SK-N-SH treated with all-trans-retinoic acid at 6 μM for 48 hours (cell line): ENCODE data around the gene EMILIN2.
"Not testable (repeated sequence)": the region's sequence is repeated elsewhere in the genome, so short reads cannot be mapped to it uniquely, and the experiment has no call there.

Source experiments
- ATAC-seq: fragments of 200-7000 bp; cut with Tn5 transposase; 3 replicates; pipeline ENCODE4 v1.9.1; 2020; ENCODE audit warnings: mild to moderate bottlenecking, moderate library complexity
- ARNTL ChIP-seq: fragments of 450-650 bp; formaldehyde crosslinking; IDR thresholded peaks from 2 replicates; pipeline ENCODE4 v1.5.0; 2020; ENCODE audit warnings: low read depth, mild to moderate bottlenecking, moderate library complexity, borderline replicate concordance
- CSDC2 ChIP-seq: fragments of 250-450 bp; sonication (Bioruptor Pico); IDR thresholded peaks from 2 replicates; pipeline ENCODE4 v1.5.0; 2020; ENCODE audit warnings: mild to moderate bottlenecking, moderate library complexity
- ESRRG ChIP-seq: fragments of 250-450 bp; sonication (Bioruptor Pico); IDR thresholded peaks from 2 replicates; pipeline ENCODE4 v1.6.1; 2021; ENCODE audit warnings: mild to moderate bottlenecking
- GLIS3 ChIP-seq: fragments of 250-450 bp; sonication (Bioruptor Pico); IDR thresholded peaks from 2 replicates; pipeline ENCODE4 v1.5.0; 2020; ENCODE audit warnings: mild to moderate bottlenecking, moderate library complexity
- ISL1 ChIP-seq: fragments of 250-450 bp; sonication (Bioruptor Pico); IDR thresholded peaks from 2 replicates; pipeline ENCODE4 v2.1.2; 2022; ENCODE audit warnings: mild to moderate bottlenecking, moderate library complexity
- OSR1 ChIP-seq: fragments of 250-450 bp; sonication (Bioruptor Pico); IDR thresholded peaks from 2 replicates; pipeline ENCODE4 v1.8.0; 2022; ENCODE audit warnings: moderate library complexity, mild to moderate bottlenecking, inconsistent platforms
- RARB ChIP-seq: fragments of 250-450 bp; sonication (Bioruptor Pico); IDR thresholded peaks from 2 replicates; pipeline ENCODE4 v1.8.0; 2021; ENCODE audit warnings: mild to moderate bottlenecking, moderate library complexity
- SNAI2 ChIP-seq: fragments of 250-450 bp; sonication (Bioruptor Pico); IDR thresholded peaks from 2 replicates; pipeline ENCODE4 v1.5.0; 2020; ENCODE audit warnings: mild to moderate bottlenecking, moderate library complexity
- TCF4 ChIP-seq: fragments of 250-450 bp; sonication (Bioruptor Pico); IDR thresholded peaks from 2 replicates; pipeline ENCODE4 v1.8.0; 2021; ENCODE audit warnings: mild to moderate bottlenecking, moderate library complexity, borderline replicate concordance
- ZC3H10 ChIP-seq: fragments of 250-450 bp; sonication (Bioruptor Pico); IDR thresholded peaks from 2 replicates; pipeline ENCODE4 v1.5.1; 2021; ENCODE audit warnings: mild to moderate bottlenecking, moderate library complexity
- ZNF565 ChIP-seq: fragments of 450-650 bp; formaldehyde crosslinking; conservative IDR thresholded peaks from 2 replicates; pipeline ENCODE4 v1.5.0; 2020; ENCODE audit warnings: low read depth, mild to moderate bottlenecking, moderate library complexity
- TF ChIP-seq, protein P1 (sequence below): fragments of 250-450 bp; sonication (Bioruptor Pico); IDR thresholded peaks from 2 replicates; pipeline ENCODE4 v1.5.1; 2020; ENCODE audit warnings: low read depth, mild to moderate bottlenecking, moderate library complexity
- TF ChIP-seq, protein P2 (sequence below): fragments of 250-450 bp; sonication (Bioruptor Pico); IDR thresholded peaks from 2 replicates; pipeline ENCODE4 v1.5.1; 2021; ENCODE audit warnings: mild to moderate bottlenecking, moderate library complexity
- TF ChIP-seq, protein P3 (sequence below): fragments of 250-450 bp; sonication (Bioruptor Pico); IDR thresholded peaks from 2 replicates; pipeline ENCODE4 v1.5.0; 2020; ENCODE audit warnings: mild to moderate bottlenecking, moderate library complexity
- TF ChIP-seq, protein P4 (sequence below): fragments of 250-450 bp; sonication (Bioruptor Pico); IDR thresholded peaks from 2 replicates; pipeline ENCODE4 v1.8.0; 2020; ENCODE audit warnings: mild to moderate bottlenecking, moderate library complexity, borderline replicate concordance

Gene EMILIN2

DNA sequence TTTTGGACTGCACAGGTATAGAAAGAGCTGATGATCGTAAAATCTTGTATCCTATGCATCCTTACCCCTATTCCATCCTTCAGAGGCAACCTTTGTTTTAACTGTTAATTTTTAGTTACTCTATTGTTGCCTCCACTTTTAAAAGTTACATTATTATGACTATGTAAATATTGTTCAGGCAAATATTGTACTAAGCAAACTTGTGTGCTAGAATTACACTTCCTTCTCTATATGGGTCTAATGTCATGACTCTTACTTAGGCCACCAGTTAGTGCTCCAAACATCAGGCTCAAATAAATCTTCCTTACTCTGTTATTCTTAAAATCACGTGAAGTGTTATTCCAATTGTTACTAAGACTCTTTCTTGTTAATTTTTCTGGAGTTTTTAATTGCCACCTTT, 47.4 kb upstream of the EMILIN2 start:
- TF ChIP-seq, protein P1, sequence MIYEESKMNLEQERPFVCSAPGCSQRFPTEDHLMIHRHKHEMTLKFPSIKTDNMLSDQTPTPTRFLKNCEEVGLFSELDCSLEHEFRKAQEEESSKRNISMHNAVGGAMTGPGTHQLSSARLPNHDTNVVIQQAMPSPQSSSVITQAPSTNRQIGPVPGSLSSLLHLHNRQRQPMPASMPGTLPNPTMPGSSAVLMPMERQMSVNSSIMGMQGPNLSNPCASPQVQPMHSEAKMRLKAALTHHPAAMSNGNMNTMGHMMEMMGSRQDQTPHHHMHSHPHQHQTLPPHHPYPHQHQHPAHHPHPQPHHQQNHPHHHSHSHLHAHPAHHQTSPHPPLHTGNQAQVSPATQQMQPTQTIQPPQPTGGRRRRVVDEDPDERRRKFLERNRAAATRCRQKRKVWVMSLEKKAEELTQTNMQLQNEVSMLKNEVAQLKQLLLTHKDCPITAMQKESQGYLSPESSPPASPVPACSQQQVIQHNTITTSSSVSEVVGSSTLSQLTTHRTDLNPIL (CRISPR knock-in tag), result no peak
- TF ChIP-seq ZNF565 (CRISPR knock-in tag), result no peak
- TF ChIP-seq, protein P2, sequence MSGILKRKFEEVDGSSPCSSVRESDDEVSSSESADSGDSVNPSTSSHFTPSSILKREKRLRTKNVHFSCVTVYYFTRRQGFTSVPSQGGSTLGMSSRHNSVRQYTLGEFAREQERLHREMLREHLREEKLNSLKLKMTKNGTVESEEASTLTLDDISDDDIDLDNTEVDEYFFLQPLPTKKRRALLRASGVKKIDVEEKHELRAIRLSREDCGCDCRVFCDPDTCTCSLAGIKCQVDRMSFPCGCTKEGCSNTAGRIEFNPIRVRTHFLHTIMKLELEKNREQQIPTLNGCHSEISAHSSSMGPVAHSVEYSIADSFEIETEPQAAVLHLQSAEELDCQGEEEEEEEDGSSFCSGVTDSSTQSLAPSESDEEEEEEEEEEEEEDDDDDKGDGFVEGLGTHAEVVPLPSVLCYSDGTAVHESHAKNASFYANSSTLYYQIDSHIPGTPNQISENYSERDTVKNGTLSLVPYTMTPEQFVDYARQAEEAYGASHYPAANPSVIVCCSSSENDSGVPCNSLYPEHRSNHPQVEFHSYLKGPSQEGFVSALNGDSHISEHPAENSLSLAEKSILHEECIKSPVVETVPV (CRISPR knock-in tag), result no peak
- no peak for TF ChIP-seq CSDC2 (CRISPR knock-in tag)
- TF ChIP-seq RARB (CRISPR knock-in tag), result no peak
- TF ChIP-seq OSR1 (CRISPR knock-in tag), result no peak
- no peak for TF ChIP-seq ARNTL
- no peak for TF ChIP-seq ESRRG (CRISPR knock-in tag)
- TF ChIP-seq ZC3H10, result no peak
- TF ChIP-seq, protein P3, sequence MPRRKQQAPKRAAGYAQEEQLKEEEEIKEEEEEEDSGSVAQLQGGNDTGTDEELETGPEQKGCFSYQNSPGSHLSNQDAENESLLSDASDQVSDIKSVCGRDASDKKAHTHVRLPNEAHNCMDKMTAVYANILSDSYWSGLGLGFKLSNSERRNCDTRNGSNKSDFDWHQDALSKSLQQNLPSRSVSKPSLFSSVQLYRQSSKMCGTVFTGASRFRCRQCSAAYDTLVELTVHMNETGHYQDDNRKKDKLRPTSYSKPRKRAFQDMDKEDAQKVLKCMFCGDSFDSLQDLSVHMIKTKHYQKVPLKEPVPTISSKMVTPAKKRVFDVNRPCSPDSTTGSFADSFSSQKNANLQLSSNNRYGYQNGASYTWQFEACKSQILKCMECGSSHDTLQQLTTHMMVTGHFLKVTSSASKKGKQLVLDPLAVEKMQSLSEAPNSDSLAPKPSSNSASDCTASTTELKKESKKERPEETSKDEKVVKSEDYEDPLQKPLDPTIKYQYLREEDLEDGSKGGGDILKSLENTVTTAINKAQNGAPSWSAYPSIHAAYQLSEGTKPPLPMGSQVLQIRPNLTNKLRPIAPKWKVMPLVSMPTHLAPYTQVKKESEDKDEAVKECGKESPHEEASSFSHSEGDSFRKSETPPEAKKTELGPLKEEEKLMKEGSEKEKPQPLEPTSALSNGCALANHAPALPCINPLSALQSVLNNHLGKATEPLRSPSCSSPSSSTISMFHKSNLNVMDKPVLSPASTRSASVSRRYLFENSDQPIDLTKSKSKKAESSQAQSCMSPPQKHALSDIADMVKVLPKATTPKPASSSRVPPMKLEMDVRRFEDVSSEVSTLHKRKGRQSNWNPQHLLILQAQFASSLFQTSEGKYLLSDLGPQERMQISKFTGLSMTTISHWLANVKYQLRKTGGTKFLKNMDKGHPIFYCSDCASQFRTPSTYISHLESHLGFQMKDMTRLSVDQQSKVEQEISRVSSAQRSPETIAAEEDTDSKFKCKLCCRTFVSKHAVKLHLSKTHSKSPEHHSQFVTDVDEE (CRISPR knock-in tag), result no peak
- TF ChIP-seq TCF4, result no peak
- TF ChIP-seq ISL1, result no peak
- no peak for TF ChIP-seq SNAI2
- TF ChIP-seq, protein P4, sequence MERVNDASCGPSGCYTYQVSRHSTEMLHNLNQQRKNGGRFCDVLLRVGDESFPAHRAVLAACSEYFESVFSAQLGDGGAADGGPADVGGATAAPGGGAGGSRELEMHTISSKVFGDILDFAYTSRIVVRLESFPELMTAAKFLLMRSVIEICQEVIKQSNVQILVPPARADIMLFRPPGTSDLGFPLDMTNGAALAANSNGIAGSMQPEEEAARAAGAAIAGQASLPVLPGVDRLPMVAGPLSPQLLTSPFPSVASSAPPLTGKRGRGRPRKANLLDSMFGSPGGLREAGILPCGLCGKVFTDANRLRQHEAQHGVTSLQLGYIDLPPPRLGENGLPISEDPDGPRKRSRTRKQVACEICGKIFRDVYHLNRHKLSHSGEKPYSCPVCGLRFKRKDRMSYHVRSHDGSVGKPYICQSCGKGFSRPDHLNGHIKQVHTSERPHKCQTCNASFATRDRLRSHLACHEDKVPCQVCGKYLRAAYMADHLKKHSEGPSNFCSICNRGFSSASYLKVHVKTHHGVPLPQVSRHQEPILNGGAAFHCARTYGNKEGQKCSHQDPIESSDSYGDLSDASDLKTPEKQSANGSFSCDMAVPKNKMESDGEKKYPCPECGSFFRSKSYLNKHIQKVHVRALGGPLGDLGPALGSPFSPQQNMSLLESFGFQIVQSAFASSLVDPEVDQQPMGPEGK (CRISPR knock-in tag), result no peak
- TF ChIP-seq GLIS3 (CRISPR knock-in tag), result no peak
- TF ChIP-seq, all 23 proteins: peak for 0
- ATAC-seq, result no peak

DNA sequence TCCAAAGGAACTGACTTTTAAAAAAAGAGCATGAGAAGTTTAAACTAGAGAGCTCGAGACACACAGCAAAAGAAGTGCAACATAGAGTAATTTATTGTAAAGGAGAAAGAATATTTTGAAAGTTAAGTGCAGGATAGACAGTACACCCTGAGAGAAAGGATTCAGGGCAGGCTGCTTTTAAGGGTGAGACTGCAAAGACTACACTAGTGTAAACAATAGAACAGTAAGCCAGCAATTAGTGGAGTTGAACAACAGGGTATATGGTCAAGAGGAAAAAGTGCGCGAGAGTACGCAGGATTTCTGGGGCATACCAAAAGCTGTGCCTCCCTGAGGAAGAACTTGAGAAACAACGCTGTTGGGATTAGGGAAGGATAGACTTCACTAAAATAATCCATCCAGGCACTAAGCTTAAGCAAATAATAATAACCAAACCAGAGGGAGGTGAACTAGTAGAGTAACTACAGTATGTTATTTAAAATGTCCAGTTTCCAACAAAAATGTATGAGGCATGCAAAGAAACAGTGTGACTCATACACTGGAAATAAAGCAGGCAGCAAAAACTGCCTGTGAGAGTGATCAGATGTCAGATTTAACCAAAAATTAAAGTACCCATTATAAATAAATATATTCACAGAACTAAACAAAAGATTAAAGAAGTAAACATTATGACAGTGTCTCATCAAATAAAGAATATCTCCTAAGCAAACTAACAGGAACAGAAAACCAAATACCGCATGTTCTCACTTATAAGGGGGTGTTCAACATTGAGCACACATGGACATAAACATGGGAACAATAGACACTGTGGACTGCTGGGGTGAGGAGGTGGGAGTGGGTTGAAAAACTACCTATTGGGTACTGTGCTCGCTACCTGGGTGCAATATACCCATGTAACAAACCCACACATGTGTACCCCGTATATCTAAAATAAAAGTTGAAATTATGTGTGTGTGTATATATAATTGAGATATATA, 40.5 kb upstream of the EMILIN2 start:
- peak; percentile 89 for ATAC-seq
- TF ChIP-seq, protein P4 (CRISPR knock-in tag), result no peak
- TF ChIP-seq, protein P2 (CRISPR knock-in tag), result no peak
- no peak for TF ChIP-seq ISL1
- TF ChIP-seq OSR1 (CRISPR knock-in tag), result no peak
- TF ChIP-seq RARB (CRISPR knock-in tag), result no peak
- TF ChIP-seq, all 23 proteins: peak for 0

DNA sequence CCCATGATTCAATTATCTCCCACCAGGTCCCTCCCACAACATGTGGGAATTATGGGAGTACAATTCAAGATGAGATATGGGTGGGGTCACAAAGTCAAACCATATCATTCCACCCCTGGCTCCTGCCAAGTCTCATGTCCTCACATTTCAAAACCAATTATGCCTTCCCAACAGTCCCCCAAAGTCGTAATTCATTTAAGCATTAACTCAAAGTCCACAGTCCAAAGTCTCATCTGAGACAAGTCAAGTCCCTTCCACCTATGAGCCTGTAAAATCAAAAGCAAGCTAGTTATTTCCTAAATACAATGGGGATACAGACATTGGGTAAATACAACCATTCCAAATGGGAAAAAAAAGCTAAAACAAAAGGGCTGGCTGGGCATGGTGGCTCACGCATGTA, 38.2 kb upstream of the EMILIN2 start:
- ATAC-seq, result not testable (repeated sequence)

DNA sequence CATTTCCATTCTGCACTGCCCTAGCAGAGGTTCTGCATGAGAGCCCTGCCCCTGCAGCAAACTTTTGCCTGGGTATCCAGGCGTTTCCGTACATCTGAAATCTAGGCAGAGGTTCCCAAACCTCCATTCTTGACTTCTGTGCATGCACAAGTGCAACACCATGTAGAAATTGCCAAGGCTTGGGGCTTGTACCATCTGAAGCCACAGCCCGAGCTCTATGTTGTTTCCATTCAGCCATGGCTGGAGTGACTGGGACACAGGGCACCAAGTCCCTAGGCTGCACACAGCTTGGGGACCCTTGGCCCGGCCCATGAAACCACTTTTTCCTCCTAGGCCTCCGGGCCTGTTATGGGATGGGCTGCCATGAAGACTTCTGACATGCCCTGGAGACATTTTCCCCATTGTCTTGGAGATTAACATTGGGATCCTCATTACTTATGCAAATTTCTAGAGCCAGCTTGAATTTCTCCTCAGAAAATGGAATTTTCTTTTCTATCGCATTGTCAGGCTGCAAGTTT, 37.1 kb upstream of the EMILIN2 start:
- ATAC-seq, result not testable (repeated sequence)
